IMR-90 (cell line): ENCODE measurements around the gene TMEM30A. TPM values are rescaled to one million over a fixed set of nuclear protein-coding genes. Genes with fewer than 3 reads are reported as not detected.

ENCODE experiments used
- ATAC-seq: fragments of 200-7000 bp; cut with Tn5 transposase; 2 replicates; pipeline ENCODE4 v1.9.1; 2020; ENCODE audit warnings: low read depth, mild to moderate bottlenecking, moderate library complexity
- BruUV-seq: library from RNA; stranded (reverse); fragments of 400-500 nt; replicated peaks from 2 replicates; lab custom pipeline; 2021; lab: Mats Ljungman, UMichigan
- CTCF ChIA-PET: fragments of 300-600 bp; formaldehyde crosslinking; extraction: SDS; loops from one replicate; lab custom pipeline; 2021; ENCODE audit warnings: antibody characterized with exemption; lab: Yijun Ruan, JAX
- POLR2A ChIA-PET: fragments of 300-600 bp; sonication (Branson Sonifier 250); formaldehyde crosslinking; loops from one replicate; lab custom pipeline; 2022; ENCODE audit warnings: antibody characterized with exemption; ENCODE audit not compliant: unreplicated experiment; lab: Charles Lee
- DNase-seq: peaks from one replicate; pipeline ENCODE4 v3.0.0; 2013
- H2AFZ ChIP-seq: replicated peaks from 2 replicates; pipeline ENCODE3; 2013; ENCODE audit warnings: low read length, mild to moderate bottlenecking; ENCODE audit not compliant: poor library complexity
- H2AK5ac ChIP-seq: 2 replicates; pipeline ENCODE4 v1.6.1; 2013; ENCODE audit warnings: low read depth, low read length, inconsistent platforms
- H2AK9ac ChIP-seq: replicated peaks from 2 replicates; pipeline ENCODE3; 2013; ENCODE audit warnings: mild to moderate bottlenecking, low read depth, low read length, moderate library complexity; ENCODE audit not compliant: poor library complexity
- H2BK120ac ChIP-seq: 2 replicates; pipeline ENCODE4 v1.6.1; 2013; ENCODE audit warnings: low read depth, low read length, inconsistent platforms
- H2BK15ac ChIP-seq: 3 replicates; pipeline ENCODE4 v1.6.1; 2013; ENCODE audit warnings: low read depth, low read length, inconsistent platforms
- H2BK20ac ChIP-seq: 2 replicates; pipeline ENCODE4 v1.6.1; 2013; ENCODE audit warnings: low read depth, mild to moderate bottlenecking, inconsistent platforms, low read length, moderate library complexity
- H2BK5ac ChIP-seq: 2 replicates; pipeline ENCODE4 v1.6.1; 2013; ENCODE audit warnings: mild to moderate bottlenecking, low read depth, low read length, inconsistent platforms; ENCODE audit not compliant: poor library complexity, severe bottlenecking
- H3K14ac ChIP-seq: replicated peaks from 2 replicates; pipeline ENCODE4 v1.6.1; 2013; ENCODE audit warnings: low read depth, low read length, inconsistent platforms
- H3K18ac ChIP-seq: 2 replicates; pipeline ENCODE4 v1.6.1; 2013; ENCODE audit warnings: low read depth, low read length, control low read depth
- H3K23ac ChIP-seq: 2 replicates; pipeline ENCODE4 v1.6.1; 2013; ENCODE audit warnings: low read depth, low read length, inconsistent platforms
- H3K27ac ChIP-seq: 2 replicates; pipeline ENCODE4 v1.5.1; 2013; ENCODE audit warnings: mild to moderate bottlenecking, control low read depth, low read length; ENCODE audit not compliant: insufficient read depth
- H3K27me3 ChIP-seq: 2 replicates; pipeline ENCODE4 v1.6.1; 2013; ENCODE audit warnings: low read length; ENCODE audit not compliant: control insufficient read depth, insufficient read depth
- H3K36me3 ChIP-seq: 2 replicates; pipeline ENCODE4 v1.6.1; 2013; ENCODE audit warnings: low read length, mixed read lengths; ENCODE audit not compliant: control insufficient read depth, insufficient read depth
- H3K4ac ChIP-seq: 2 replicates; pipeline ENCODE4 v1.6.1; 2013; ENCODE audit warnings: low read depth, low read length, inconsistent platforms
- H3K4me1 ChIP-seq: 2 replicates; pipeline ENCODE4 v1.6.1; 2013; ENCODE audit warnings: low read length, mixed read lengths; ENCODE audit not compliant: control insufficient read depth, insufficient read depth
- H3K4me2 ChIP-seq: 2 replicates; pipeline ENCODE4 v1.6.1; 2013; ENCODE audit warnings: low read depth, mild to moderate bottlenecking, control low read depth, low read length, moderate library complexity
- H3K4me3 ChIP-seq: 2 replicates; pipeline ENCODE4 v1.5.1; 2013; ENCODE audit warnings: low read depth, mild to moderate bottlenecking, control low read depth, low read length, moderate library complexity; ENCODE audit not compliant: insufficient read depth
- H3K56ac ChIP-seq: 2 replicates; pipeline ENCODE4 v1.6.1; 2013; ENCODE audit warnings: low read length, inconsistent platforms; ENCODE audit not compliant: insufficient read depth; ENCODE audit errors: extremely low read depth
- H3K79me1 ChIP-seq, 2 experiments: 2 replicates each; pipeline ENCODE4 v1.6.1; 2013; ENCODE audit warnings: low read length in 2 of 2, inconsistent platforms in 1 of 2, low read depth in 1 of 2
- H3K9ac ChIP-seq: 2 replicates; pipeline ENCODE4 v1.6.1; 2013; ENCODE audit warnings: low read depth, low read length, control low read depth
- H3K9me1 ChIP-seq: 2 replicates; pipeline ENCODE4 v1.6.1; 2013; ENCODE audit warnings: low read length, inconsistent platforms; ENCODE audit not compliant: insufficient read depth
- H3K9me3 ChIP-seq: 2 replicates; pipeline ENCODE4 v1.6.1; 2013; ENCODE audit warnings: low read length; ENCODE audit not compliant: control insufficient read depth, insufficient read depth
- H4K20me1 ChIP-seq: 2 replicates; pipeline ENCODE4 v1.6.1; 2013; ENCODE audit warnings: low read length, inconsistent platforms; ENCODE audit not compliant: insufficient read depth
- H4K5ac ChIP-seq: 2 replicates; pipeline ENCODE4 v1.6.1; 2013; ENCODE audit warnings: mild to moderate bottlenecking, low read depth, low read length, control low read depth
- H4K8ac ChIP-seq, 2 experiments: 2 replicates each; pipeline ENCODE4 v1.6.1; 2013; ENCODE audit warnings: low read depth in 2 of 2, low read length in 2 of 2, control low read depth in 1 of 2, inconsistent platforms in 1 of 2
- H4K91ac ChIP-seq: 2 replicates; pipeline ENCODE4 v1.6.1; 2013; ENCODE audit warnings: low read depth, low read length, inconsistent platforms; ENCODE audit not compliant: insufficient read depth
- BHLHE40 ChIP-seq: fragments of 150-350 bp; IDR thresholded peaks from 2 replicates; pipeline ENCODE4 v1.6.1; 2016; ENCODE audit warnings: mild to moderate bottlenecking, low read depth, low read length
- CEBPB ChIP-seq: IDR thresholded peaks from 2 replicates; pipeline ENCODE4 v1.6.1; 2012; ENCODE audit warnings: low read depth, low read length, improper control_type of control experiment
- USF2 ChIP-seq: fragments of 150-350 bp; IDR thresholded peaks from 2 replicates; pipeline ENCODE4 v1.6.1; 2017; ENCODE audit warnings: mild to moderate bottlenecking, antibody characterized with exemption, low read length, low read depth
- WGBS, 2 experiments: methylation state at CpG; one replicate each; pipeline versions ENCODE4 v1.1.5 to v1.1.7; 2013; ENCODE audit warnings: missing lambda C conversion rate in 2 of 2; ENCODE audit not compliant: insufficient read length in 1 of 2; ENCODE audit errors: extremely low coverage in 2 of 2; 5-methylcytosine and 5-hydroxymethylcytosine counted together
- dilution Hi-C: fragments of 300-500 bp; cut with HindIII; formaldehyde crosslinking; loops from one replicate; pipeline ENCODE4 v1.14.3; 2018; ENCODE audit warnings: low sequenced_read_pairs; ENCODE audit not compliant: unreplicated experiment
- in situ Hi-C: fragments of 300-500 bp; cut with MboI; formaldehyde crosslinking; loops from 3 replicates; pipeline ENCODE4 v1.14.3; 2019; ENCODE audit warnings: low sequenced_read_pairs, inconsistent platforms, mixed read lengths
- intact Hi-C: fragments of 100-400 bp; cut with micrococcal nuclease; formaldehyde crosslinking; loops from 2 replicates; pipeline ENCODE4 v1.10.0; 2022
- polyA plus RNA-seq, 3 experiments: library from polyadenylated mRNA; depleted of rRNA; stranded (reverse); fragments of >200 nt; gene quantifications; 2 replicates each; pipeline ENCODE4 v1.2.3, GENCODE V29; 2012; ENCODE audit warnings: low replicate concordance in 1 of 3
- total RNA-seq: library from RNA; depleted of rRNA; stranded (reverse); fragments of >200 nt; gene quantifications from 2 replicates; pipeline ENCODE4 v1.2.3, GENCODE V29; 2012

TMEM30A gene
- total and polyA plus RNA-seq, 2 of the 4 experiments (the other 2 are of a cell fraction), result 48.5 to 111 TPM

GRCh38 chr6:75213732-75214131 is 70.9 kb downstream of the TMEM30A start:
- no peak overlapping the region for H3K4ac ChIP-seq
- H3K23ac ChIP-seq, result no peak overlapping the region
- H2BK15ac ChIP-seq, result no peak overlapping the region
- no peak overlapping the region for H3K14ac ChIP-seq
- intact Hi-C loops (no loop called here), dilution Hi-C loops (no loop called here), in situ Hi-C loops (loop anchor here (5.0 to 10.0 kb wide), 4 partner anchors 1126 to 1539 kb away; no protein-coding TSS in a partner anchor)
- no peak overlapping the region for H4K8ac ChIP-seq
- H3K79me1 ChIP-seq, result 0 out of 4 replicates have a peak, but pooled peaks cover 0 to under 1% of the 10 kb centered on the region in 2 experiments
- no peaks in the 10 kb centered on the region for H3K9me3 ChIP-seq
- no peak overlapping the region for H3K4me2 ChIP-seq
- H3K27ac ChIP-seq, result no peak overlapping the region
- no CpG with 5 or more reads among the region's 2 CpGs for WGBS, 2 experiments
- H2BK20ac ChIP-seq, result no peak overlapping the region
- no peak overlapping the region for H4K5ac ChIP-seq
- no peak overlapping the region for H3K18ac ChIP-seq
- ATAC-seq (no peak), DNase-seq (no peak)
- H2AK9ac ChIP-seq, result no peak overlapping the region
- no peaks in the 10 kb centered on the region for H3K36me3 ChIP-seq
- no peak overlapping the region for H4K91ac ChIP-seq
- H3K9me1 ChIP-seq, result 0 out of 2 replicates have a peak, but pooled peaks cover 2% of the 10 kb centered on the region
- H3K56ac ChIP-seq, result no peak overlapping the region
- no peak overlapping the region; the same call in 1 of the 2 replicates for H2AK5ac ChIP-seq
- no peak for TF ChIP-seq USF2
- TF ChIP-seq BHLHE40, result no peak
- TF ChIP-seq CEBPB, result no peak
- H3K4me1 ChIP-seq, result peaks cover 8% of the 10 kb centered on the region
- H2AFZ ChIP-seq, result no peak overlapping the region
- CTCF ChIA-PET, result interaction anchor here (0.6 kb wide), 1 partner anchor 1480 kb away, joined by 7 read pairs; no protein-coding TSS in a partner anchor
- no TSS peak for BruUV-seq
- no peak overlapping the region for H3K9ac ChIP-seq
- no peak overlapping the region for H2BK5ac ChIP-seq
- H2BK120ac ChIP-seq, result no peak overlapping the region
- no peaks in the 10 kb centered on the region for H3K27me3 ChIP-seq
- H4K20me1 ChIP-seq, result no peaks in the 10 kb centered on the region
- POLR2A ChIA-PET, result no interaction called here
- H3K4me3 ChIP-seq, result no peak overlapping the region
